Renal cortex interstitium (tissue), 15 donors: ENCODE data around the gene CDK5RAP2. TPM values are rescaled to one million over a fixed set of nuclear protein-coding genes. Genes with fewer than 3 reads are reported as not detected.
A peak's percentile ranks its signal among the peaks of the same experiment; 100 is the strongest.
"Not testable (repeated sequence)": the region's sequence is repeated elsewhere in the genome, so short reads cannot be mapped to it uniquely, and the experiment has no call there.

Source experiments
- DNase-seq, 11 donors: peaks; one replicate each; pipeline ENCODE4 v3.0.0-alpha.2; 2013; ENCODE audit warnings: low read depth in 9 of 11, low spot score in 4 of 11; ENCODE audit errors: extremely low read depth in 1 of 11
- long read RNA-seq, 16 experiments: transcript quantifications; one replicate each; lab custom pipeline, GENCODE V29; 2026
- polyA plus RNA-seq, 3 donors: library from polyadenylated mRNA; unstranded; fragments of 120-200 nt; gene quantifications; one replicate each; pipeline ENCODE4 v1.2.1, GENCODE V29; 2013; ENCODE audit not compliant: insufficient read length in 3 of 3

Gene CDK5RAP2
- polyA plus RNA-seq = 10 to 100 TPM; 57.9 to 66.9 (median 61.8) TPM
- long read RNA-seq, donor 1, partial matches to known transcripts = 0 of 4 reads
- long read RNA-seq, donor 1, other reads (novel, unspliced or antisense) = 0 of 4 reads
- long read RNA-seq, donor 2, partial matches to known transcripts = 0 of 3 reads
- long read RNA-seq, donor 2, other reads (novel, unspliced or antisense) = 0 of 3 reads
- long read RNA-seq, donor 3, full-length matches to known transcripts = 3 of 3 reads
- long read RNA-seq, donor 3, partial matches to known transcripts = 0 of 3 reads
- long read RNA-seq, donor 3, other reads (novel, unspliced or antisense) = 0 of 3 reads
- long read RNA-seq, donor 4, full-length matches to known transcripts = 6 of 6 reads
- long read RNA-seq, donor 4, partial matches to known transcripts = 0 of 6 reads
- long read RNA-seq, donor 4, other reads (novel, unspliced or antisense) = 0 of 6 reads
- long read RNA-seq, donor 5 = 0 reads
- long read RNA-seq, donor 6, partial matches to known transcripts = 6 of 10 reads
- long read RNA-seq, donor 6, other reads (novel, unspliced or antisense) = 0 of 10 reads
- long read RNA-seq, donor 7, full-length matches to known transcripts = 3 of 3 reads
- long read RNA-seq, donor 7, partial matches to known transcripts = 0 of 3 reads
- long read RNA-seq, donor 7, other reads (novel, unspliced or antisense) = 0 of 3 reads
- long read RNA-seq, donor 8, partial matches to known transcripts = 9 of 19 reads
- long read RNA-seq, donor 8, other reads (novel, unspliced or antisense) = 0 of 19 reads
- long read RNA-seq, donor 9, partial matches to known transcripts = 0 of 2 reads
- long read RNA-seq, donor 9, other reads (novel, unspliced or antisense) = 0 of 2 reads
- long read RNA-seq, donor 10, partial matches to known transcripts = 0 of 3 reads
- long read RNA-seq, donor 10, other reads (novel, unspliced or antisense) = 0 of 3 reads
- long read RNA-seq, donor 11 = 0 reads
- long read RNA-seq, donor 12, partial matches to known transcripts = 0 of 2 reads
- long read RNA-seq, donor 12, other reads (novel, unspliced or antisense) = 0 of 2 reads
- long read RNA-seq, donor 13 = 0 reads
- long read RNA-seq, donor 14, partial matches to known transcripts = 5 of 6 reads
- long read RNA-seq, donor 14, other reads (novel, unspliced or antisense) = 0 of 6 reads
- long read RNA-seq, donor 15, partial matches to known transcripts = 0 of 1 reads
- long read RNA-seq, donor 15, other reads (novel, unspliced or antisense) = 0 of 1 reads
- long read RNA-seq, donor 16, full-length matches to known transcripts = 7 of 54 reads
- long read RNA-seq, donor 16, partial matches to known transcripts = 47 of 54 reads
- long read RNA-seq, donor 16, other reads (novel, unspliced or antisense) = 0 of 54 reads

DNA sequence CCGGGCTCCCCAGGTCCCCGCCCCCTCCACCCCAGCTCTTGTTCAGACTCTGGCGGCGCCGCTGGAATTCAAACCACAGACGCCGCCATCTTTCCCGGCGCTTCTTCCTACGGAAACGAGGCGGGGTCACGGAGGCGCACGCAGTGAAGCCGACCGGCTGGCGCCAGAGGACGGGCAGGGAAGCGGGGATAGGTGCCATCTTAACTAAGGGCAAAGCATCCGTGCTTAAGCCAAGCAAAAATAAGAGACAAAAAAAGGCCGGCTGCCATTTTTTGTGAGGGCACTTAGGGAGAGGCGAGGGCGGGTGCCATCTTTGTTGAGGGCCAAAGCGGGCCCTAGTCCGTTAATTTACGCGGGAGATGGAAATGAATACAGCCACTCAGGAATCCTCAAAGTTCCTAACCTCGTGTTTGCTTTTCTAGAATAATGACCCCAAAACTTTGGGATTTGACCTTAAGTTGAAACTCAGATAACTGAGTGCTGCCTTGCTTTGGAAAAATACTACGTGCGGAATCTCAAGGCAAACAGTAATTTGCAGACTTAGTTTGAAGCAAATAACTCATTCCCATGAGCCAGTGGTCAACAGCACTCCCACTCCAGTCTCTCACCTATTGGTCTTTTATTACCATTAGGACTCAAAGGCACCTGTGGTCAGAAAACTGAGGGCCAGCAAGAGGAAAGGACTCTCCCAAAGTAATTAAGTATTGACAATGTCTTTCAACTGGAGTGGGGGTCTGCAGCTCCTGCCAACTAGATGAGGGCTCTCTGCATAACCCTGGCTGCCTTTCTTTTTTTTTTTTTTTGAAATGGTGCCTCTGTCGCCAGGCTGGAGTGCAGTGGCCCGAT is at the start of gene CDK5RAP2:
Gene CDK5RAP2, minus strand, starts transcription at position 117 of the 846 bp plus-strand sequence. CDS start 189 bp downstream, outside the sequence.
- peak; percentile 78 to 98 (median 94) for DNase-seq

- not testable (repeated sequence) for DNase-seq
Measured at GRCh38 chr9:120628925-120629497, 49.0 kb upstream of the CDK5RAP2 start.

DNA sequence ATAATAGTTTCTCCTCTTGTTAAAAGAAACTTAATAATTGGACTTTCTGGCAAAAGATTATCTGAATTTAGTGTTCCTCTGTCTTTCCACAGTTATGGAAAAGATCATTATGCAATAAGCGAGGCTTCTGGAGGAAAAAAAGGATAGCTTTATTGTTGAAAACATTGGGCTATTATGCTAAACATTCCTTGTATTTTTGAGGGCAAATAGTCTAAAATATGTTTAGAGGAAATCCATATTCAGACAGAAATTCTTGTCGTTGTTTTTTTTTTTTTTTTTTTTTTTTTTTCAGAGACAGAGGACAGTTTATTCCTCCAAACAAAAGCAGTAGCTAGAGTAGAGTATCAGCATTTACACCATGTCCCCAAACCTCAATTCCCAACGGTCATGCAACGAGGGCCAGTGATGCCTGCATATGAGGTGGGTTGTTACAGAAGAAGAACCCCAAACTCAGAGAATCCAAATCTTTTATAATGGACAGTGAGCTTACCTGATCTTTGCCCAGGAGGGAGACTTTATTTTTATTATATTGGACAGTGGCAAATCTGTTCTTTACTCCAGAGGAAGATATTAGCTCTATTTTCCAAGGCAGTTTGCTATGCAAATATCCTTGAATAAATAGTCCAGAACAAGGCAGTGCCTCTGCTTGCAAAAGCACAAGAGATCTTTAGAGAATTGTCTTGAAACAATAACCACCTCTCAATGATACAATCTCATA is 48.4 kb upstream of the CDK5RAP2 start:
- DNase-seq = no peak

- no peak for DNase-seq
Measured at GRCh38 chr9:120627073-120627472, 47.1 kb upstream of the CDK5RAP2 start.

DNA sequence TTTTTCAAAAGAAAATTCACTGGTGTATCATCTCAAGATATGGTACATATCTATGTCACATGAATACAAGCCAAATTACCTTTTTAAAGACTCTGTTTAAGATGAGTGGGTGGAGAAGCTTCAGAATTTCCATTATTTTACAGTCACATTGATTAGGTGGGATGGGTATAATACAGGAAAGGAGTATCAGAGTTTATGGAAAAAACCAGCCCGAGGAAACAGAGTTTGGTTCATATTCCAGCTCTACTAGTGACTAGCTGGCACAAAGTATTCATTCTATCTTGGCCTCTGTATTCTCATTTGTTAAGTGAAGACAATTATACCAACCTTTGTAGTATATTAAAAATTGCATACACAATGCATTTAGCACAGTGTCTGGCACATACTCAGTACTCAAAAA is 46.5 kb upstream of the CDK5RAP2 start:
- DNase-seq = no peak

GRCh38 chr9:120625222-120625621 is 45.3 kb upstream of the CDK5RAP2 start:
- no peak for DNase-seq

DNA sequence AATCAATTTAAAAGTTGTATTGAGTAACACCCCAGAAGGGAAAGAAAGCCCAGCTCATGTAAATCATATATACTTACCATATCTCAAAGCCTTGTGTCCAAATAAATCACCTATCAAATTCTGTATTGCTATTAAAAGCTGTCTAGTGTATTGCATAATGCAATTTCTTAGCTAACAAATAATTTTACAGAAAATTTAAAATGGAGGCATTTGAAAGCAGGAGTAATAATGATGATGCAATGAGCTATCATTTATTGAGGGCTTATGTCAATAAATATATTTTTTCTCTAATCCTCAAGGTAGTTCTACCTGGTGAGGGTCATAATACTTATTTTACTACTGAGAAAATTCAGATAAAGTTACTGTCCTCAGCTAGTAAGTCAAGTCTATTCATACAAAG is 42.8 kb upstream of the CDK5RAP2 start:
- DNase-seq = no peak

GRCh38 chr9:120621941-120622340 is 42.0 kb upstream of the CDK5RAP2 start:
- DNase-seq = no peak

GRCh38 chr9:120619751-120620655 is 40.0 kb upstream of the CDK5RAP2 start:
- peak; percentile 25 to 74 (median 50) for DNase-seq

DNA sequence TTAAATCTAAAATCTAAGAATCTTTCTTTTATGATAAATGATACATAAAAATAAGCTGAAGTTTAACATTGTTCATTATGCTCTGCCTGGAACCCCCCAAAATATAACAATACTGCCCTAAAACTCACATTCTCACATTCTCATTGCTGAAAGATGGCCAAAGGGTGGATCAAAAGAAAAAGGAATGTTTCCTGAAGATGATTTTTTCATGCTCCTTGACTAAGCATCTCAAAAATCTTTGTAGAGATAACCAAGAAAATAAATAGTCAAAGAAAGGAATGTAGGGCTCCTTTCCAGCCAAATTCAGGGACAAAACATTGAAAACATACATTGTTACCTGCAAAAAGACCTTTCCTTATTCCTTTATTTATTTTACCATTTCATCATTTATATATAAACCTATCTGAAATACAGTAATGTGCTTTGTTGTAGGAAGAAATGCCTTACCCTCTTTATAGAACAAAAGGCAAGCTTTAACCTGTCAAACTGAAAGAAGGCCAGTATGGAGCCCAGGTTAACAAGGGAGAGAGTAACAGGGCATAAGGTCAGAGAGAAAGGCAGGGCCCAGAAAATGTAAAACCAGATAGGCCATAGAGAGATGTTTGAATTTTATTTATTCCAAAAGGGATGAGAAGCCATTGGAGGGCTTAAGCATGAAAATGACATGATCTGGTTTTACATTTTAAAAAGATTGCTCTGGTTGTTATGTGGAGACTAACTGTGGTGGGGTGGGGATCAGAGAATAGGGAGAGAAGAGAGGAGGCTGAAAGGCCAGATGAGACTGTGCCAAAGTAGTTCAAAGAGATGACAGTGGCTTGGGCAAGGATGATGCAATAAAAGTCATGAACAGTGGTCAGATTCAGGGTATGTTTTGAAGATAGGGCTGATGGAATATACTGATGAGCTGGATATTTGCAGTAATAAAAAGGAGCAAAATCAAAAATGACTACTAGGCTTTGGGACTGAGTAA is 37.3 kb upstream of the CDK5RAP2 start:
- no peak for DNase-seq

DNA sequence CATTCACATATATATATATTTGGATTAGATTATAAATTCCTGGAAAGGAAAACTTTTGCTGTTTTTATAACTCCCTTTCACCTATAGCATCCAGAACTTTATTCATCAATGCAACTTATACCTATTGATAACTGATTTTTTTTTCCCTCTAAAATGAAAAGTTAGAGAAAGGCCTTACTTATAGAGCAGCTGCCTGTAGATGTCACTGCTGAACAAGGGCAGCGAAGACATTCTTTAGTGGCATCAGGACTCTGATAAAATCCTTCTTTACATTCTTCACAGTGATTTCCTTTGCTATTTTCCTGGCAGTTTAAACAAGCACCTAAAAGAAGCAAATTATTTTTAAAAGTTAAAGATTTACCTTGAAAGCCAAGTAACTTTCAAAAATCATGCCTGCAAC is 32.3 kb upstream of the CDK5RAP2 start:
- no peak for DNase-seq

- DNase-seq = no peak
Measured at GRCh38 chr9:120611690-120612068, 31.7 kb upstream of the CDK5RAP2 start.

- DNase-seq = no peak
Measured at GRCh38 chr9:120610975-120611689, 31.2 kb upstream of the CDK5RAP2 start.

GRCh38 chr9:120609636-120610035 is 29.7 kb upstream of the CDK5RAP2 start:
- DNase-seq = no peak
